ENCODE results near the gene ELMO2.
A peak's percentile ranks its signal among the peaks of the same experiment; 100 is the strongest.

Gene ELMO2

DNA sequence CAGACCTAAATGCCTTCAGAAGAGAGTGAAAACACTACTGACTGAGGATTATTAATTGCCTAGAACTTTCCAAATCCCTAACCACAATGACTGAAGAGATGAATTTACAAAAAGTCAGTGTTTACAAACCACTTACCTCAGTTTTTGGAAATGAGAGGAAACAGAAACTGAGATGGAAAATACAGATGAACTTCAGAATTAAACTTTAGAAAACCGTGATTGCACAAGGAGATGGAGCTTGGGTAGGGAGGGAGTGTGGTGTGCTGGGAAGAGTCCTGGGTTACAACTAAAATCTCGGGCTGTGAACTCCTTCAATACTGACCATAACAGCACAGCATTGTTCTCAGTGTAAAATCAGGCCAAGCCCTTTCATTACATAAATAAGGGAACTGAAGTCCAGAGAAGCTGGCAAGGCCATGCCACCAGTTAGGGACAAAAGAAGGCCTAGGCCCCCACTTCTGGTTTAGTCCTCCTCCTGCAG, 4.0 kb downstream of the ELMO2 start:
- Histone ChIP-seq H3K27me3 (ENCODE audit: low read depth, low read length) (no peaks in the 10 kb centered on the region), H3K36me3 (ENCODE audit: control insufficient read depth in 1 of 2, insufficient read depth in 2 of 2, low read length in 2 of 2) (peaks cover 4% of the 10 kb centered on the region in 2 donors), H3K9me3 (ENCODE audit: control insufficient read depth in 1 of 2, low read length in 2 of 2) (no peaks in the 10 kb centered on the region), H3K4me3 (ENCODE audit: low read depth in 1 of 2, low read length in 2 of 2) (no peak overlapping the region), H3K4me1 (ENCODE audit: control insufficient read depth in 1 of 2, insufficient read depth in 2 of 2, low read length in 2 of 2) (peaks cover 41 to 65% of the 10 kb centered on the region in 2 donors), H3K27ac (ENCODE audit: low read length) (peak overlapping the region; percentile 74)

DNA sequence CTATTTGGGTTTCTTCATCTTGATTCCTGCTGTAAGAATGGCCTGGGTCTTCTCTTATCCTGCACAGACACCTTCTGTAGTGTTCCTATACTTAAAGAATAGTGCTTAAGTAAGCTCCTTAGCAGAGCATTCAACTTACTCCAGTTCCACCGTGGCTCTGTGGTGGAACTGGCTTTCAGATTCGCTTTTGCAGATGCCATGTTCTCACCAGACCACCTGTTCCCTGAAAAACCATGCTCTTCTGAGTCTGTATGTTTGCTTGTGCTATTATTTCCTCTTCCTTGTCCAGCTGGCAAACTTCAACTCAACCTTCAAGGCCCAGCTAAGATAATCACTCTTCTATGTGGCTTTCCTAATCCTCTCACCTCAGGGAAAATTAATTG, 4.9 kb downstream of the ELMO2 start:
- Histone ChIP-seq H3K36me3 (ENCODE audit: control insufficient read depth in 1 of 2, insufficient read depth in 2 of 2, low read length in 2 of 2) (peaks cover 4% of the 10 kb centered on the region in 2 donors), H3K27me3 (ENCODE audit: low read depth, low read length) (no peaks in the 10 kb centered on the region), H3K27ac (ENCODE audit: low read length) (peak overlapping the region; percentile 74), H3K4me3 (ENCODE audit: low read depth in 1 of 2, low read length in 2 of 2) (no peak overlapping the region), H3K9me3 (ENCODE audit: control insufficient read depth in 1 of 2, low read length in 2 of 2) (no peaks in the 10 kb centered on the region), H3K4me1 (ENCODE audit: control insufficient read depth in 1 of 2, insufficient read depth in 2 of 2, low read length in 2 of 2) (peaks cover 41 to 60% of the 10 kb centered on the region in 2 donors)

DNA sequence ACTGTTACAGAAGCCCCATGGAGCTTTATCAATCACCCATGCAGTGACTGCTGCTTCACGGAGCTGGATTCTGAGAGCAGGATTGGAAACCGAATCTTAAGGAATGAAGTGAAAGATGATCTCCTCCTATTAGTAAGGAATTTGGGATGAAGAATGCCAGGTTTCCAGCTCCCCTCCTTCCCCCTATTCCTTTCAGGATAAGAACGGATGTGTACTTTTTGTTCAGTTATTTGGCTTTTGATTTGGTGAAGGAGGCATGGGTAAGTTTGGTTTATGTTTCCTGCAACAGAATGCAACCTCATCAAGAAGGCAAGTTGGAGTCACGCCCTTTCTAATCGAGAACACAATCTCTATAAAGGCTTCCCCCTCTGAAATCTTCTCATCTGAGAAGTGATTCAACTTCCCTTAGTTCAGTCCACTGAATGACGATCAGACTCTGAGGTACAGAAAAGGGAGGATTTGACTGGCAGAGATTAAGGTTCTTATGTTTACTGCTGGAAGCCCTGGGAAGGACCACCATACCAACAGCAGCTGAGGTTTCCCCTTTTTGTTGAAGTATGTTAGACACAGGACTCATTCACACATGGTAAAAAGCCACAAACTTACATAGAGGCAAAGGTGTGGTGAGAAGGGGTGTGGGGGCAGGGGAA, 5.5 kb downstream of the ELMO2 start:
- H3K4me3 ChIP-seq (ENCODE audit: low read depth in 1 of 2, low read length in 2 of 2) = peak overlapping the region; percentile 16 to 41
- no peaks in the 10 kb centered on the region for H3K27me3 ChIP-seq (ENCODE audit: low read depth, low read length)
- no peaks in the 10 kb centered on the region for H3K9me3 ChIP-seq (ENCODE audit: control insufficient read depth in 1 of 2, low read length in 2 of 2)
- peak overlapping the region; percentile 74 for H3K27ac ChIP-seq (ENCODE audit: low read length)
- peaks cover 4% of the 10 kb centered on the region in 2 donors for H3K36me3 ChIP-seq (ENCODE audit: control insufficient read depth in 1 of 2, insufficient read depth in 2 of 2, low read length in 2 of 2)
- H3K4me1 ChIP-seq (ENCODE audit: control insufficient read depth in 1 of 2, insufficient read depth in 2 of 2, low read length in 2 of 2) = peaks cover 41 to 61% of the 10 kb centered on the region in 2 donors

DNA sequence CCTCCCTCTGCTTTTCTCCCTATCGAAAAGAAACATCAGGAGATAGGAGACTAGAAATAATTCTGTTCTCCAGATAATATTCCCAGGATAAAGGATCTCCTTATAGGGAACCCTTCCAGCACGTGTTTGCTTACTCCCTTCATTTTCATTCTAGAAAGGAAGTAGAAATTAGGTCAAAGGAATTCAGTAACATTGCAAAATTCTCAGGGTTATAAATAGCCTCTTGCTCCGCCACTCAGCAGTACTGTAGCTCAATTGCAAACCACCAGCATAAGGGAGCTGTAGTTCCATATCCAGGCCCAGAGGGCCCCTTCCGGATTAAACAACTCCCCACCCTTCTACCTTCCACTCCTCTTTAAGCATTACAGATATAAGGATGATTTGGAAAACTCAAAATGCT, 6.2 kb downstream of the ELMO2 start:
- peaks cover 40 to 65% of the 10 kb centered on the region in 2 donors for H3K4me1 ChIP-seq (ENCODE audit: control insufficient read depth in 1 of 2, insufficient read depth in 2 of 2, low read length in 2 of 2)
- H3K36me3 ChIP-seq (ENCODE audit: control insufficient read depth in 1 of 2, insufficient read depth in 2 of 2, low read length in 2 of 2) = peaks cover 4% of the 10 kb centered on the region in 2 donors
- H3K4me3 ChIP-seq (ENCODE audit: low read depth in 1 of 2, low read length in 2 of 2) = peak overlapping the region; percentile 16 to 41

DNA sequence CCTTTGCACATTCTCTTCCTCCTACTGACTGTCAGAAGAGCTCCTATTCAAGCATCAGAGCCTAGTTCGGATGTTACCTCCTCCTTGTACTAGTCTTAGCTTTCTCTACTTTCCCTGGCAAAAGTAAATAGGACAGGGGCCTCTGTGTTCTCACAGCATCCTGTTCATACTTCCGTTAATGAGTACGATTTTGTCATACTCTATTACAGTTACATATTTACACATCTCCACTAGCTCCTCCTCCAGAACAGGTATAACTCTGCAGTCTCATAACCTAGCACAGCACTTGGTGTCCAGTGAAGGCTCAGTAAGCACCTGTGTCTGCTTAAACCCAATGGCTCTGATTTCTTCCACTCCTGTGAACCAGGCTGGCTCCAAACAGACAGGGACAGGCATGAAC, 7.0 kb downstream of the ELMO2 start:
- H3K4me3 ChIP-seq (ENCODE audit: low read depth in 1 of 2, low read length in 2 of 2) = no peak overlapping the region
- H3K9me3 ChIP-seq (ENCODE audit: control insufficient read depth in 1 of 2, low read length in 2 of 2) = no peaks in the 10 kb centered on the region
- peaks cover 43 to 60% of the 10 kb centered on the region in 2 donors for H3K4me1 ChIP-seq (ENCODE audit: control insufficient read depth in 1 of 2, insufficient read depth in 2 of 2, low read length in 2 of 2)
- peaks cover 4% of the 10 kb centered on the region in 2 donors for H3K36me3 ChIP-seq (ENCODE audit: control insufficient read depth in 1 of 2, insufficient read depth in 2 of 2, low read length in 2 of 2)
- peak overlapping the region; percentile 73 for H3K27ac ChIP-seq (ENCODE audit: low read length)
- no peaks in the 10 kb centered on the region for H3K27me3 ChIP-seq (ENCODE audit: low read depth, low read length)

More for the DNA sequence above, 6.2 kb downstream of the ELMO2 start:
- H3K27me3 ChIP-seq (ENCODE audit: low read depth, low read length) = no peaks in the 10 kb centered on the region
- peak overlapping the region; percentile 74 for H3K27ac ChIP-seq (ENCODE audit: low read length)
- no peaks in the 10 kb centered on the region for H3K9me3 ChIP-seq (ENCODE audit: control insufficient read depth in 1 of 2, low read length in 2 of 2)

DNA sequence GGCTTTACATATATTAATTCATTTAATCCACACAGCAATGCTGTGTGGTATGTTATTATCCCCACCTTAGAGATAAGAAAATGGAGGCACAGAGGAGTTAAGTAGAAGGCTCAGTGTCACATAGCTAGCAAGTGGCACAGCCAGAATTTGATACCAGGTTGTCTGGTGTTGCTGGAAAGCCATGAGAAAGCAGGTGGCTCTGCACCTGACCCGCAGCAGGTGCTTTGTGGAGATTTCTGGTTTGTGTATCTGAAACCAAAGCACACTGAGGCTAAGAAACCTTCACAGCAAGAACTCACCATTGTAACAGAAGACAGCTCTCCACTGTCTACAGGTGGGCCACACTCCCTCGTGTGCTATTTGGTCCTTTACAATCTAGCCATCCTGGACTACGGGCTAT, 7.5 kb downstream of the ELMO2 start:
- H3K36me3 ChIP-seq (ENCODE audit: control insufficient read depth in 1 of 2, insufficient read depth in 2 of 2, low read length in 2 of 2) = peaks cover 4 to 8% of the 10 kb centered on the region in 2 donors
- peak overlapping the region; percentile 73 for H3K27ac ChIP-seq (ENCODE audit: low read length)
- peaks cover 43 to 57% of the 10 kb centered on the region in 2 donors for H3K4me1 ChIP-seq (ENCODE audit: control insufficient read depth in 1 of 2, insufficient read depth in 2 of 2, low read length in 2 of 2)
- no peaks in the 10 kb centered on the region for H3K27me3 ChIP-seq (ENCODE audit: low read depth, low read length)
- H3K9me3 ChIP-seq (ENCODE audit: control insufficient read depth in 1 of 2, low read length in 2 of 2) = no peaks in the 10 kb centered on the region
- H3K4me3 ChIP-seq (ENCODE audit: low read depth in 1 of 2, low read length in 2 of 2) = no peak overlapping the region

DNA sequence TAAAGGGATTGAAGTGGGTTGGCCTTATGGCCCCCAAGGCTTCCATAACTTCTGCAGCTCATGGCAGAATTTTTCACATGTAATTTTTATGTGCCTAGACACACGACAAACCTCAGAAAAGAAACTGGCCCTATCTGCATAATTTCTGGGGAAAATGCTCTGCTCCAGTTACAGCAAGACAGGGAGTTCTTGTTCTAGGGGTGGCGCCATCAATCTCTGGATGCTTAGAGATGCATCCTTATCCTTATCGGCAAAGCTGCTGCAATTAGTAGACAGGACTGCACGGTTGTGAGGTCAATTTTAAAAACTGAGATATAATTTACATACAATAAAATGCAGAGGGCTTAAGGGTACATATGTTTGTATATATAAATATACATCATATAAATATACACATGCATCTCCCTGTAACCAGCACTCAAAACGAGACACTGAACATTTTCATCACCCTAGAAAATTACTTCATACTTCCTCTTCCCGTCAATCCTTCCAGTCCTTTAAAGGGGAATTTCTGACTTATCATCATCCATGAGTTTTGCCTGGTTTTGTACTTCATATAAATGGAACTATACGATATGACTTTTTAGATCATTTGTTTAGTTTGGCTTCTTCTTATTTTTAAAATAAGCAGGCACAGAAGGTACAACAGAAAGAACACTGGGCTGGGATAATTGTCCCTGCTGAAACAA, 10.2 kb downstream of the ELMO2 start:
- Histone ChIP-seq H3K27ac (ENCODE audit: low read length) (no peak overlapping the region), H3K9me3 (ENCODE audit: control insufficient read depth in 1 of 2, low read length in 2 of 2) (no peaks in the 10 kb centered on the region), H3K27me3 (ENCODE audit: low read depth, low read length) (no peaks in the 10 kb centered on the region), H3K36me3 (ENCODE audit: control insufficient read depth in 1 of 2, insufficient read depth in 2 of 2, low read length in 2 of 2) (peaks cover 24 to 35% of the 10 kb centered on the region in 2 donors), H3K4me1 (ENCODE audit: control insufficient read depth in 1 of 2, insufficient read depth in 2 of 2, low read length in 2 of 2) (peaks cover 20 to 35% of the 10 kb centered on the region in 2 donors), H3K4me3 (ENCODE audit: low read depth in 1 of 2, low read length in 2 of 2) (no peak overlapping the region)

DNA sequence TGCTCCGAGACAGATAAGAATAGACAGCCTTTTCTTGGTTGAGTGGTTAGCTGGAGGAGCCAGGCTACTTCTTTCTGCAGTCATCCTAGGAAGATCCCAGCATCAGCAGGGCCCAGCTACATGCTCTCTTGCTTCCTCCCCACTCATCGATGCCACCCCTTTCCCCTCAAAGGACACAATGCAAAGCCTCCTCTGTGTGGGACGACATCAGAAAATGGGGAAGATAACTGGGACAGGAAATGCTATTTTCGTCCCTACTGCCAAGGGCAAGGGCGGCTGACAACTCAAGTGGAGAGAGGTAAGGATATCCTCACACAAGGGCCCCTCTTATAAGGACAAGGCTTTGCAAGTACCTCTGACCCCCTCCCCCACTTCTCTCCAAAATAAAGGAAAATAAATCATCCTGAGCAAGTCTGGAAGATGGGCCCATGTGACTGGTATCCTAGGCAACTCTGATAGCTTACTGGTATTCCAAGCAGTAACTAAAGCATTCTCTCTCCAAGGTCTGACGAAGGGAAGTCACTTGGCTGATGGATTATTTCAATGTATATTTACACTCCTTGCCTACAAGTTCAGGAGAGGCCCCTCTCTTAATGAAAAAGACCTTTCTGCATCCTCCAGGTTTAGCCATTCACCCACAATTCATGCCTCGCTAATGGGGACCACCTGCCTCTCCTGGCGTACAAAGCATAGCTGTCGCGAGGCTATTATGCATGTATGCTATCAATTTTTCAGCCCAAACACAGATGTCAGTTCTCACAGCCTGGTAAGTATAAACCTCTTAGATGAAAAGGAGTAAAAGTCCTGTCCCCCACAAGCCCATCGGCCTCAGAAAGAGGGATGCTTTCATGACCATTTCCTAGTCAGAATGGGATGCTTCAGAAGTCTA, 11.3 kb downstream of the ELMO2 start:
- Histone ChIP-seq H3K4me3 (ENCODE audit: low read depth in 1 of 2, low read length in 2 of 2) (no peak overlapping the region), H3K9me3 (ENCODE audit: control insufficient read depth in 1 of 2, low read length in 2 of 2) (no peaks in the 10 kb centered on the region), H3K27me3 (ENCODE audit: low read depth, low read length) (no peaks in the 10 kb centered on the region), H3K27ac (ENCODE audit: low read length) (no peak overlapping the region), H3K4me1 (ENCODE audit: control insufficient read depth in 1 of 2, insufficient read depth in 2 of 2, low read length in 2 of 2) (peaks cover 10 to 24% of the 10 kb centered on the region in 2 donors), H3K36me3 (ENCODE audit: control insufficient read depth in 1 of 2, insufficient read depth in 2 of 2, low read length in 2 of 2) (peaks cover 28 to 46% of the 10 kb centered on the region in 2 donors)

DNA sequence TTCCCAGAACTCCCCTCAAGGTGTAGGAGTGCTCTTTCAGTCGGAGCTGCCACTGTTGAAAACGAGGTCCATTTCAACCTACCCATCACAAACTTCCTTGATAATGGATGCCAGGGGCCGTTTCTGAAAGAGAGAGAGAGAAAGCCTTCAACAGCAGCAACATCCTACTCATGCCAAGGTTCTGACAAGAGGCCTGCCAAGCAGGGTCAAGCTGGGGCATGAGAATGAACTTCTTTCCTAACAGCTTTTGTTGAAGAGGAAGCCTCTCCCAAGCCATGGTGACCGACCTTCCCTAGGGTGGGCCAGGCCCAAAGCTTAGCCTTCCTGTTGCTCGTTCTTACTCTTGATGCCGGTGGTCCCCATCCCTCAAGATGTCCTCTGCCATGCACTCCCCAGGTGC, 12.4 kb downstream of the ELMO2 start:
- H3K27ac ChIP-seq (ENCODE audit: low read length) = no peak overlapping the region

DNA sequence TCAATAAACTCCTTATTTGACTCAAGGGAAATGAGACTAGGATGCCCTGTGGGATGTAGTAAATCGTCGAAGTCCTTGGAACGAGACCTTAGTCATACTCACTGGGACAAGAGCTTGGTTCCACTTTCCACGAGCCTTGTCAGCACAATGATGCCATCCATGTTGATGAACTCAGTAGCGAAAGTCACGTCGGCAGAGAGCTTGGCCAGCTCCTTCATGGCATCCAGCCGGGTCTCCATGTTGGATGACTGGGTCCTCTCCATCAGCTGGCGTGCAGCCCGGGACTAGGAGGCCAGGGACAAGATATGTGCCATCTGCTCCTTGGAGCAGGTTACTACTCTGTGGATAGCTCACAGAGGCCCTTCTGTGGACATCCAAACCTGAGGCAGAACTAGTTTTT, 17.5 kb downstream of the ELMO2 start:
- H3K27ac ChIP-seq (ENCODE audit: low read length) = no peak overlapping the region
- no peaks in the 10 kb centered on the region for H3K9me3 ChIP-seq (ENCODE audit: control insufficient read depth in 1 of 2, low read length in 2 of 2)
- peaks cover 0 to 3% of the 10 kb centered on the region in 2 donors for H3K4me1 ChIP-seq (ENCODE audit: control insufficient read depth in 1 of 2, insufficient read depth in 2 of 2, low read length in 2 of 2)
- H3K27me3 ChIP-seq (ENCODE audit: low read depth, low read length) = no peaks in the 10 kb centered on the region
- H3K36me3 ChIP-seq (ENCODE audit: control insufficient read depth in 1 of 2, insufficient read depth in 2 of 2, low read length in 2 of 2) = peaks cover 64 to 93% of the 10 kb centered on the region in 2 donors
- H3K4me3 ChIP-seq (ENCODE audit: low read depth in 1 of 2, low read length in 2 of 2) = no peak overlapping the region

More for the DNA sequence above, 12.4 kb downstream of the ELMO2 start:
- Histone ChIP-seq H3K36me3 (ENCODE audit: control insufficient read depth in 1 of 2, insufficient read depth in 2 of 2, low read length in 2 of 2) (peaks cover 29 to 52% of the 10 kb centered on the region in 2 donors), H3K9me3 (ENCODE audit: control insufficient read depth in 1 of 2, low read length in 2 of 2) (no peaks in the 10 kb centered on the region), H3K4me3 (ENCODE audit: low read depth in 1 of 2, low read length in 2 of 2) (no peak overlapping the region), H3K27me3 (ENCODE audit: low read depth, low read length) (no peaks in the 10 kb centered on the region), H3K4me1 (ENCODE audit: control insufficient read depth in 1 of 2, insufficient read depth in 2 of 2, low read length in 2 of 2) (peaks cover 5 to 15% of the 10 kb centered on the region in 2 donors)
